ENCODE measurements around the gene MAMSTR. TPM values are rescaled to one million over a fixed set of nuclear protein-coding genes. Genes with fewer than 3 reads are reported as not detected.
A peak's percentile ranks its signal among the peaks of the same experiment; 100 is the strongest.
"Not testable (repeated sequence)": the region's sequence is repeated elsewhere in the genome, so short reads cannot be mapped to it uniquely, and the experiment has no call there.

MAMSTR gene
- total RNA-seq, 2 donors from 2014 or later: 1.1 to 1.7 TPM

- H3K36me3 Mint-ChIP-seq (ENCODE audit: low read depth): no peaks in the 10 kb centered on the region
- H3K4me1 Mint-ChIP-seq: peaks cover 4% of the 10 kb centered on the region
- H3K27me3 Mint-ChIP-seq: no peaks in the 10 kb centered on the region
- no peak overlapping the region for H3K27ac Mint-ChIP-seq
- H3K9me3 Mint-ChIP-seq: no peaks in the 10 kb centered on the region
- peak overlapping the region; percentile 75 for H3K4me3 Mint-ChIP-seq
- ATAC-seq (replicated peaks): peak; percentile 95
Measured at GRCh38 chr19:48738557-48739403, 19.3 kb upstream of the MAMSTR start.

GRCh38 chr19:48737360-48737998, 18.0 kb upstream of the MAMSTR start:
- H3K36me3 Mint-ChIP-seq (ENCODE audit: low read depth): no peaks in the 10 kb centered on the region
- peak overlapping the region; percentile 75 for H3K4me3 Mint-ChIP-seq
- H3K27ac Mint-ChIP-seq: no peak overlapping the region

GRCh38 chr19:48735031-48735615, 15.6 kb upstream of the MAMSTR start:
- H3K4me1 Mint-ChIP-seq: peaks cover 4% of the 10 kb centered on the region
- no peak for ATAC-seq (replicated peaks)
- H3K36me3 Mint-ChIP-seq (ENCODE audit: low read depth): no peaks in the 10 kb centered on the region
- H3K9me3 Mint-ChIP-seq: no peaks in the 10 kb centered on the region
- no peak overlapping the region for H3K4me3 Mint-ChIP-seq
- no peak overlapping the region for H3K27ac Mint-ChIP-seq
- no peaks in the 10 kb centered on the region for H3K27me3 Mint-ChIP-seq

More at GRCh38 chr19:48737360-48737998, 18.0 kb upstream of the MAMSTR start:
- no peaks in the 10 kb centered on the region for H3K27me3 Mint-ChIP-seq
- no peaks in the 10 kb centered on the region for H3K9me3 Mint-ChIP-seq
- no peak for ATAC-seq (replicated peaks)
- peaks cover 4% of the 10 kb centered on the region for H3K4me1 Mint-ChIP-seq

DNA sequence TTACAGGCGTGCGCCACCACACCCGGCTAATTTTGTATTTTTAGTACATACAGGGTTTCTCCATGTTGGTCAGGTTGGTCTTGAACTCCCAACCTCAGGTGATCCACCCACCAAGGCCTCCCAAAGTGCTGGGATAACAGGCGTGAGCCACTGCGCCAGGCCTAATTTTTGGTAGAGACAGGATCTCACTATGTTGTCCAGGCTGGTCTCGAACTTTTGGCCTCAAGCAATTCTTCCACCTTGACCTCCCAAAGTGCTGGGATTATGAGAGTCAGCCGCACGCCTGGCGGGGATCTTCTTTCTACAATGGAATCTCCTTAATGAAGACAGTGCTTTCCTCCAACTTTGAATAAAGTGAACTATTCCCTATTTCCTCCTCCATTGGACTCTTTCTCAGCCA, 15.1 kb upstream of the MAMSTR start:
- Mint-ChIP-seq H3K36me3 (ENCODE audit: low read depth) (no peaks in the 10 kb centered on the region), H3K27me3 (no peaks in the 10 kb centered on the region), H3K4me1 (peaks cover 4% of the 10 kb centered on the region), H3K9me3 (no peaks in the 10 kb centered on the region), H3K27ac (no peak overlapping the region), H3K4me3 (no peak overlapping the region)
- ATAC-seq (replicated peaks): no peak

DNA sequence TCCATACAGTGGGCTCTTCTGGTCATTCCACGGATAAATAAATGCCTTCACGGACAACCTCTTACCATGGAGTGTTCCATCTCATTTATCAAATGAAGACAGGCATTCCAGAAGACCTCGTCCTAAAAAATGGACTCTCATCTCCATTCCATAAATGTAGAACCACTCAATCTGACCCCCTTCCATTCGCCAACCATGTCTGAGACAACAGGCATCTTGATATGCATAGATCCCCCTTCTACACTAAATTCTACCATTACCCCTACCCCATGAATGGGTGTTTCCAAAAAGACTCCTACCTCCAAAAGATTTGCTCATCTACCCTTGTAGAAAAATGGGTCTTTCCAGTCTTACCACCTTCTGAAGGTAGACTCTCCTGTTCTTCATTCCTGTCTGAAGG, 11.9 kb upstream of the MAMSTR start:
- Mint-ChIP-seq H3K9me3 (peaks cover 3% of the 10 kb centered on the region), H3K27ac (no peak overlapping the region), H3K27me3 (no peaks in the 10 kb centered on the region), H3K4me3 (no peak overlapping the region), H3K36me3 (ENCODE audit: low read depth) (no peaks in the 10 kb centered on the region), H3K4me1 (peaks cover 6% of the 10 kb centered on the region)
- no peak for ATAC-seq (replicated peaks)

- Mint-ChIP-seq H3K9me3 (peaks cover 13% of the 10 kb centered on the region), H3K4me3 (no peak overlapping the region), H3K4me1 (peaks cover 18% of the 10 kb centered on the region), H3K36me3 (ENCODE audit: low read depth) (no peaks in the 10 kb centered on the region), H3K27ac (no peak overlapping the region), H3K27me3 (no peaks in the 10 kb centered on the region)
- no peak for ATAC-seq (replicated peaks)
Measured at GRCh38 chr19:48728911-48729664, 9.6 kb upstream of the MAMSTR start.

DNA sequence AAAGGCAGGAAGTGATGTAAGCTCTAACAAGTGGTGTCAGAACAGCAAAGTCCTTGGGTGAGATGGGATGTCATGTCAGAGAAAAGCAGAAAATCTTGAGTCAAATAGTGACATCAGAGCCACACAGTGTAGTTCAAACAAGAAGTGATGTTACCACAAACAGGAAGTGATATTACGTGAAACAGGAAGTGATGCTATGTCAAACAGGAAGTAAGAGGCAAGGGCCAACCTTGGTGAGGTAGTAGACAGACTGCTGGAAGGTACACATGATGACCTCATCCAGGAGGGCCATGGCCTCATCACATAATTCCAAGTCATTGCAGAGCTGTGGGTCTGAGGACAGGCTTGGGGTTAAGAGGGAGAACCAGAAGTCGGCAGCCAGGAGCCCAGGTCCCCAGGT, 7.0 kb upstream of the MAMSTR start:
- peak overlapping the region; percentile 40 for H3K4me3 Mint-ChIP-seq
- peak; percentile 70 for ATAC-seq (replicated peaks)
- no peaks in the 10 kb centered on the region for H3K27me3 Mint-ChIP-seq

GRCh38 chr19:48724796-48725753, 5.5 kb upstream of the MAMSTR start:
- Mint-ChIP-seq H3K36me3 (ENCODE audit: low read depth) (no peaks in the 10 kb centered on the region), H3K27me3 (no peaks in the 10 kb centered on the region), H3K9me3 (peaks cover 13% of the 10 kb centered on the region), H3K27ac (peak overlapping the region; percentile 88), H3K4me3 (peak overlapping the region; percentile 57), H3K4me1 (peaks cover 26% of the 10 kb centered on the region)
- no peak for ATAC-seq (replicated peaks)

More for the DNA sequence above, 7.0 kb upstream of the MAMSTR start:
- H3K4me1 Mint-ChIP-seq: peaks cover 18% of the 10 kb centered on the region
- H3K9me3 Mint-ChIP-seq: peaks cover 13% of the 10 kb centered on the region
- H3K27ac Mint-ChIP-seq: peak overlapping the region; percentile 79
- no peaks in the 10 kb centered on the region for H3K36me3 Mint-ChIP-seq (ENCODE audit: low read depth)

DNA sequence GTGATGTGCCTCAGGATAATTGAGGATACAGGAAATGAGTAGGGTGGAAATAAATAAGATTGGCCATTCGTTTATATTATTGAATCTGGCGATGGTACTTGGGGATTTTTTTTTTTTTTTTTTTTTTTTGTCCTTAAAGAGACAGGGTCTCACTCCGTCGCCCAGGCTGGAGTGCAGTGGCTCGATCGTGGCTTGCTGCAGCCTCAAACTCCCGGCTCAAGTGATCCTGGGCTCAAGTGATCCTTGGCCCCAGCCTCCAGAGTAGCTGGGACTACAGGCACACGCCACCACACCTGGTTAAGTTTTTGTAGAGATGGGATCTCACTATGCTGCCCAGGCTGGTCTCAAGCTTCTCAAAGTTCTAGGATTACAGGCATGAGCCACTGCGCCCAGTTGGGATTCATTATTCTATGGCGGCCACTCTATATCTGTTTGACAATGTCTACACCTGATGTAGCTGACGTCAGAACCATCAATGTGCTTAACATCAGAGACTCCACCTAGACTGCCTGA, 2.7 kb upstream of the MAMSTR start:
- Mint-ChIP-seq H3K4me3 (peak overlapping the region; percentile 23), H3K36me3 (ENCODE audit: low read depth) (no peaks in the 10 kb centered on the region), H3K27me3 (no peaks in the 10 kb centered on the region), H3K9me3 (peaks cover 13% of the 10 kb centered on the region), H3K27ac (no peak overlapping the region), H3K4me1 (peaks cover 22% of the 10 kb centered on the region)
- no peak for ATAC-seq (replicated peaks)

DNA sequence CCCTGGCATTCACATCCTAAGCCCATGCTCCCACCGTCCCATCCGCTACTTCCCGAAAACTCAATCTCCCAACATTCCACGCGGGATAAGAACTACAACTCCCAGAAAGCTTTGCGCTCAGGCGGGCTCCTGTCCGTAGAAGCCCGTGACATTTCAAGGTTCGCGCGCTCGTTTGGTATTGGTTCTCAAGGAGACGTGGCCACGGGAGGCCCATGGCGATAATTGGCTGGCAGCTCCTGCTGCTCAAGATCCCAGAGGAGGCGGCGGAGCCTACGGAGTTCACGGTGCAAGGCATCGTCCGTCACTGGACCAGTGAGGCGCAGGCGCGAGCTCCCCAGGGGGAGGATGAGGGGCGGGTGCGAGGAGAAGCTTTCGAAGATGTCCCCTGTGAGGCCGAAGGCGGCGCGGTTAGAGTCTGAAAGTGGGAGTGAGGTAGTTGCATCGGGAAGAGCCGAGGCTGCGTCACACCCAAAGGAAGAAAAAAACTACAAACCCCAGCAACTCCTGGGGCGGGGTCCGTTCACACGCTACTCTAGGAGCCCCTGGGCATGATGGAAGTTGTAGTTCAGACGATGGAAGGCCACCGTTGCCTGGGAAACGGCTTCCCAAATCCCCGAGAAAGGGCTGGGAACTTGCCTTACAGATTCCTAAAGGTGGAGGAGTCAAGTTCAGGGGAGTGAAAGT, 1.2 kb upstream of the MAMSTR start:
- Mint-ChIP-seq H3K9me3 (peaks cover 7% of the 10 kb centered on the region), H3K27ac (peak overlapping the region; percentile 97), H3K4me1 (peaks cover 17% of the 10 kb centered on the region), H3K4me3 (peak overlapping the region; percentile 93), H3K36me3 (ENCODE audit: low read depth) (no peaks in the 10 kb centered on the region), H3K27me3 (no peaks in the 10 kb centered on the region)
- ATAC-seq (replicated peaks): peak; percentile 98

DNA sequence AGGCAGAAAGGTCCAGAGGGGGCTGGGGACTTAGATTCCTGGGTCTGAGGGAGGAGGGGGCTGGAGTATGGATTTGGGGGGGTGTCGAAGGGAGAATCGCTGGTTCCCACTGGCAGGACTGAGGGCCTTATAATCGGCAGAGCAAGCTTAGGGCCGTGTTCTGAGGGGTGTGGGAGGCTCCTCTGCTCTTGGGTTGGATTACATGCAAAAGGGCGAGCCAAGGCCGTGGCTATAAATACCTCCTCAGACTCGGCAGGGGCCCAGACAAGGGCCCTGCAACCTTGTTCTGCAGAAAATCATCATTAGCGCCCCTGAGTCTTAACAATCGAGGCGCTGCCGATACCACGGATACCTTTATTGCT, 707 bp upstream of the MAMSTR start:
- H3K9me3 Mint-ChIP-seq: peaks cover 4% of the 10 kb centered on the region
- peaks cover 12% of the 10 kb centered on the region for H3K4me1 Mint-ChIP-seq
- no peak for ATAC-seq (replicated peaks)
- peak overlapping the region; percentile 93 for H3K4me3 Mint-ChIP-seq
- H3K27me3 Mint-ChIP-seq: no peaks in the 10 kb centered on the region
- H3K27ac Mint-ChIP-seq: peak overlapping the region; percentile 97
- no peaks in the 10 kb centered on the region for H3K36me3 Mint-ChIP-seq (ENCODE audit: low read depth)

GRCh38 chr19:48718711-48719231, 754 bp downstream of the MAMSTR start:
- Mint-ChIP-seq H3K27ac (no peak overlapping the region), H3K4me3 (no peak overlapping the region)

GRCh38 chr19:48718106-48718505, 1.4 kb downstream of the MAMSTR start:
- H3K9me3 Mint-ChIP-seq; H3K27ac Mint-ChIP-seq; H3K27me3 Mint-ChIP-seq; H3K36me3 Mint-ChIP-seq (ENCODE audit: low read depth); H3K4me3 Mint-ChIP-seq; H3K4me1 Mint-ChIP-seq; ATAC-seq (replicated peaks): not testable (repeated sequence)

More at GRCh38 chr19:48718711-48719231, 754 bp downstream of the MAMSTR start:
- Mint-ChIP-seq H3K9me3 (no peaks in the 10 kb centered on the region), H3K4me1 (peaks cover 8% of the 10 kb centered on the region), H3K36me3 (ENCODE audit: low read depth) (no peaks in the 10 kb centered on the region), H3K27me3 (no peaks in the 10 kb centered on the region)
- no peak for ATAC-seq (replicated peaks)
